ENCODE data around the gene UMODL1. TPM values are rescaled to one million over a fixed set of nuclear protein-coding genes. Genes with fewer than 3 reads are reported as not detected.

The UMODL1 gene
- total and polyA plus RNA-seq, 4 donors, result 0.10 to 0.28 (median 0.14) TPM; not detected in 1

DNA sequence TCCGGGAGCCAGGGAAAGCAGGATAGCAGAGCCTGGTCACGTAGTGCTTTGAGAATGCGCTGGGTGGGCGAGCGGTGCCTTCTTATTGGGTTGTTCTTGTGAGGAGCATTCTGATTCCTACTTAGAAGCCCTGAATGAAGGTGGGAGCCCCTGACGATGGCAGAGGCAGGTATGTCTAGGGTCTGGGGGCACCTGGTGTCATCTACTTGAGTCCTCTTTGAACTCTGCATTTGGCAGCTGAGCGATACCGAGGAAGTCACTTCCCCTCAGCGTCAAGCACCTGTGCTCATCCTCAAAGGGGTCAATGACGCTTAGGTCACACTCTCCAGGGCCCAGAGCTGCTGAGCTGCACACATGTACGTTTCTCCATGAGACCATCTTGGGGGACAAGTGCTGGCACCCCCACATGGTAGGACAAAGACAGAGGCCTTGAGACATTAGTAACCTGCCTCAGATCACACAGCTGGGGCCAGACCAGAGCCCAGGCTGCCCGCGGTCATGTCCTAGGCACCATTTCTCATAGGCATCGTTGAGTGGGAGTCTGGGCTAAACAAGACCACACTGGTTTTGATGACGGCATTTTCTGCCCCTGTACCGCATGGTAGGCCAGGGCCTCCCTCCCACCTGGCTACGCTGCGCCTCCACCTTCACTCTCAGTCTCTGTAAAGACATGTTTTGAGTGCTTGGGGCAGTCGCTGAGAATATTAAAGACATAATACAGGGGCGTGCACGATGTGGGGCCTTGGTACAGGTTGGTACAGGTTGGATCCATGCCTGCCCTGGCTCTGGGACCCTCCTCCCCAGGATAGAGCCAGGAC, 78.7 kb downstream of the UMODL1 start:
- Histone ChIP-seq H3K4me1 (ENCODE audit: control insufficient read depth in 5 of 5, insufficient read depth in 5 of 5, low read length in 5 of 5) (peaks cover 0 to 28% (median 6%) of the 10 kb centered on the region in 5 donors), H3K27ac (ENCODE audit: low read depth in 1 of 2, low read length in 1 of 2) (no peak overlapping the region), H3K27me3 (ENCODE audit: control insufficient read depth in 3 of 3, insufficient read depth in 3 of 3, low read length in 2 of 3) (no peaks in the 10 kb centered on the region), H3K9ac (ENCODE audit: insufficient read depth in 1 of 2, low read length in 2 of 2) (no peak overlapping the region), H3K4me3 (no peak overlapping the region), H3K36me3 (ENCODE audit: control insufficient read depth in 4 of 4, insufficient read depth in 4 of 4, low read length in 4 of 4) (no peaks in the 10 kb centered on the region), H3K9me3 (ENCODE audit: control insufficient read depth in 4 of 4, insufficient read depth in 3 of 4, low read length in 3 of 4) (no peaks in the 10 kb centered on the region)
- TF ChIP-seq, protein P1, sequence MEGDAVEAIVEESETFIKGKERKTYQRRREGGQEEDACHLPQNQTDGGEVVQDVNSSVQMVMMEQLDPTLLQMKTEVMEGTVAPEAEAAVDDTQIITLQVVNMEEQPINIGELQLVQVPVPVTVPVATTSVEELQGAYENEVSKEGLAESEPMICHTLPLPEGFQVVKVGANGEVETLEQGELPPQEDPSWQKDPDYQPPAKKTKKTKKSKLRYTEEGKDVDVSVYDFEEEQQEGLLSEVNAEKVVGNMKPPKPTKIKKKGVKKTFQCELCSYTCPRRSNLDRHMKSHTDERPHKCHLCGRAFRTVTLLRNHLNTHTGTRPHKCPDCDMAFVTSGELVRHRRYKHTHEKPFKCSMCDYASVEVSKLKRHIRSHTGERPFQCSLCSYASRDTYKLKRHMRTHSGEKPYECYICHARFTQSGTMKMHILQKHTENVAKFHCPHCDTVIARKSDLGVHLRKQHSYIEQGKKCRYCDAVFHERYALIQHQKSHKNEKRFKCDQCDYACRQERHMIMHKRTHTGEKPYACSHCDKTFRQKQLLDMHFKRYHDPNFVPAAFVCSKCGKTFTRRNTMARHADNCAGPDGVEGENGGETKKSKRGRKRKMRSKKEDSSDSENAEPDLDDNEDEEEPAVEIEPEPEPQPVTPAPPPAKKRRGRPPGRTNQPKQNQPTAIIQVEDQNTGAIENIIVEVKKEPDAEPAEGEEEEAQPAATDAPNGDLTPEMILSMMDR (IDR thresholded peaks at IDR 0.05; ENCODE audit: control extremely low read depth, extremely low read depth), result no peak
- ATAC-seq (ENCODE audit: insufficient read depth, low FRiP score) (no peak), DNase-seq (no peak)
- 94 to 95% methylated on average over 21 of the region's 21 CpGs for WGBS, 2 donors

DNA sequence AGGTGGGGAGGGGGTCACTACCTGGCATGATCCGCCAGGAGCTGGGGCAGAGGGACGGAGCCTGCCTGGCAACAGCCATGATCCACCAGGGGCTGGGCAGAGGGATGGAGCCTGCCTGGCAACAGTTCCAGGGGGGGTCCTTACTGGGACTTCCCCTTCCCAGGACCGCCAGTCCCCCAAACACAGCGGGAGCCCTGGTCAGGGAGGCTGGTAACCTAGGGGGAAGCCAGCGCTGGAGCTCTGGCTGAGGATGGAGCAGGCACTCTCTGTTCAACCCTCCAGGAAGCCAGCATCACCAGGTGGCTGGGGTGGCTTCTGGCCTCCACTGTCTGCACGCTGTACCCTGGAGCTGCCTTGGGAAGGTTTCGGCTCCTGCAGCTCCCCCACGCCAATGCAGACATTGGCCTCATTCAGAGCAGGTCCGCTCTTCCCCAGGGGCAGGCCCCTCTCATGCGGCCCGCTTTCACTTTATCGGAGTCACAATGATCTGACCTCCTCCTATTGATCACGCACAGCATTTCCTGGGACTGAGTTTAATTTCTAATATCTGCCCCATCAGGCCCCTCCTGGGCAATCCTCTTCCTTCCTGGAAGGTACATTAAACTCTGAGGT, 79.5 kb downstream of the UMODL1 start:
- Histone ChIP-seq H3K4me1 (ENCODE audit: control insufficient read depth in 5 of 5, insufficient read depth in 5 of 5, low read length in 5 of 5) (peaks cover 0 to 28% (median 6%) of the 10 kb centered on the region in 5 donors), H3K4me3 (no peak overlapping the region), H3K27ac (ENCODE audit: low read depth in 1 of 2, low read length in 1 of 2) (no peak overlapping the region), H3K27me3 (ENCODE audit: control insufficient read depth in 3 of 3, insufficient read depth in 3 of 3, low read length in 2 of 3) (no peaks in the 10 kb centered on the region), H3K9ac (ENCODE audit: insufficient read depth in 1 of 2, low read length in 2 of 2) (no peak overlapping the region), H3K36me3 (ENCODE audit: control insufficient read depth in 4 of 4, insufficient read depth in 4 of 4, low read length in 4 of 4) (no peaks in the 10 kb centered on the region), H3K9me3 (ENCODE audit: control insufficient read depth in 4 of 4, insufficient read depth in 3 of 4, low read length in 3 of 4) (no peaks in the 10 kb centered on the region)
- ATAC-seq (ENCODE audit: insufficient read depth, low FRiP score) (no peak), DNase-seq (no peak)
- TF ChIP-seq, protein P1 (IDR thresholded peaks at IDR 0.05; ENCODE audit: control extremely low read depth, extremely low read depth), result no peak
- WGBS, 2 donors, result 86 to 92% methylated on average over 13 of the region's 13 CpGs

DNA sequence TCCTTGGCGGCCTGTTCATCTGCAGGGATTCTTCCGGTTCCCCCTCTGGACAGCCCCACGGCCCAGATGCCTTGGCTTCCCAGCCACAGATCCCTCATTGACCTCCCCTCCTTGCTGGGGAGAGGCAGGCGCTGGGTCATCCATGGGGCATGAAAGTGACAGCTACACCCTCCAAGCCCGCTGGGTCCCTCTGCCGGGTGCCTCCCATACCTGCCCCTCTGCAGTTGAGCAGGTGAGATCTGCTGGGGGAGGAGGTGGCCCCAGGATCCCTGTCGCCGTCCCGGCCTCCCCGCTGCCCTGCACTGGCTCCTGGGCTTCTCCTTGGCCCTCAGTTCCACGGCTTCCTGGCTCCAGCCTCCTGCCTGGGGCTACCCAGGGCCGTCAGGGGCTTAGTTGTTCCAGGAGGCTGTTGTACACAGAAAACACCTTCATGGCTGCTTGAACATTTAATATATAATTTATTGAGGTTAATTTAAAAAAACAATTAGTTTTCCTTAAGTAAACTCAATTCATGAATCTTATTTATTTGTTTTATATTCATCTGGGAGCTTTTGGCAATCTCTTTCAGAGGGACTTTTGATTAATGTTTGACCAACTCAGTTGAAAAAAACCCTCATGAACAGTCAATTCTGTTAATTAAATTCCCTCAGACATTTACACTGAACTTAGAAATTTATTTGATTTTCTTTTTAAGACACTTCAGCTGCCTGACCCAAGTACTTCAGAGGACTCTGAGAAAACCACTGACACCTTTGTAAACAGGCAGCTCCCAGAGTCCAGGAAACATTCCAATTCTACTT, 80.2 kb downstream of the UMODL1 start:
- H3K9ac ChIP-seq (ENCODE audit: insufficient read depth in 1 of 2, low read length in 2 of 2), result no peak overlapping the region
- no peaks in the 10 kb centered on the region for H3K27me3 ChIP-seq (ENCODE audit: control insufficient read depth in 3 of 3, insufficient read depth in 3 of 3, low read length in 2 of 3)
- peak overlapping the region in 1 of 2 donors; percentile 16 for H3K27ac ChIP-seq (ENCODE audit: low read depth in 1 of 2, low read length in 1 of 2)
- WGBS, 2 donors, result 64 to 75% methylated on average over 12 of the region's 12 CpGs
- H3K9me3 ChIP-seq (ENCODE audit: control insufficient read depth in 4 of 4, insufficient read depth in 3 of 4, low read length in 3 of 4), result no peaks in the 10 kb centered on the region
- peaks cover 0 to 28% (median 6%) of the 10 kb centered on the region in 5 donors for H3K4me1 ChIP-seq (ENCODE audit: control insufficient read depth in 5 of 5, insufficient read depth in 5 of 5, low read length in 5 of 5)
- H3K36me3 ChIP-seq (ENCODE audit: control insufficient read depth in 4 of 4, insufficient read depth in 4 of 4, low read length in 4 of 4), result no peaks in the 10 kb centered on the region
- TF ChIP-seq, protein P1 (IDR thresholded peaks at IDR 0.05; ENCODE audit: control extremely low read depth, extremely low read depth), result no peak
- peak; percentile 21 for ATAC-seq (ENCODE audit: insufficient read depth, low FRiP score)
- peak in 1 of 3 donors; percentile 46 for DNase-seq
- H3K4me3 ChIP-seq, result no peak overlapping the region

All from lung (tissue), 12 donors.